IPS-NIHi7 (cell line): Measurements from ENCODE around the gene SLC15A2.
A peak's percentile ranks its signal among the peaks of the same experiment; 100 is the strongest.
"Not testable (repeated sequence)": the region's sequence is repeated elsewhere in the genome, so short reads cannot be mapped to it uniquely, and the experiment has no call there.

Experiments
- DNase-seq: peaks from one replicate; pipeline ENCODE4 v3.0.0; 2012; ENCODE audit warnings: mixed read lengths; ENCODE audit errors: extremely low spot score

The SLC15A2 gene

GRCh38 chr3:121926380-121926779 lies 32.2 kb downstream of the SLC15A2 start:
- no peak for DNase-seq

- DNase-seq = not testable (repeated sequence)
Measured at GRCh38 chr3:121938141-121938855, 44.1 kb downstream of the SLC15A2 start.

- no peak for DNase-seq
Measured at GRCh38 chr3:121941592-121941991, 47.4 kb downstream of the SLC15A2 start.

GRCh38 chr3:121942116-121942786 lies 48.0 kb downstream of the SLC15A2 start:
- DNase-seq = no peak

- no peak for DNase-seq
Measured at GRCh38 chr3:121943431-121943830, 49.2 kb downstream of the SLC15A2 start.

GRCh38 chr3:121948641-121949040 lies 54.4 kb downstream of the SLC15A2 start:
- DNase-seq = no peak

- no peak for DNase-seq
Measured at GRCh38 chr3:121951291-121951919, 57.2 kb downstream of the SLC15A2 start.

GRCh38 chr3:121956363-121956762 lies 62.2 kb downstream of the SLC15A2 start:
- DNase-seq = peak; percentile 24

GRCh38 chr3:121957674-121958415 lies 63.6 kb downstream of the SLC15A2 start:
- no peak for DNase-seq

- DNase-seq = no peak
Measured at GRCh38 chr3:121958801-121959200, 64.6 kb downstream of the SLC15A2 start.

- no peak for DNase-seq
Measured at GRCh38 chr3:121961283-121961682, 67.1 kb downstream of the SLC15A2 start.

GRCh38 chr3:121962443-121962842 lies 68.2 kb downstream of the SLC15A2 start:
- no peak for DNase-seq

- no peak for DNase-seq
Measured at GRCh38 chr3:121963608-121964007, 69.4 kb downstream of the SLC15A2 start.

- DNase-seq = no peak
Measured at GRCh38 chr3:121969631-121970030, 75.4 kb downstream of the SLC15A2 start.

- no peak for DNase-seq
Measured at GRCh38 chr3:121970047-121970446, 75.8 kb downstream of the SLC15A2 start.

- no peak for DNase-seq
Measured at GRCh38 chr3:121974601-121975111, 80.5 kb downstream of the SLC15A2 start.

- DNase-seq = no peak
Measured at GRCh38 chr3:121975702-121976302, 81.6 kb downstream of the SLC15A2 start.

- DNase-seq = no peak
Measured at GRCh38 chr3:121976727-121977126, 82.5 kb downstream of the SLC15A2 start.

- DNase-seq = no peak
Measured at GRCh38 chr3:121979246-121979645, 85.0 kb downstream of the SLC15A2 start.

GRCh38 chr3:121979734-121980449 lies 85.7 kb downstream of the SLC15A2 start:
- DNase-seq = no peak

- no peak for DNase-seq
Measured at GRCh38 chr3:121980450-121980796, 86.2 kb downstream of the SLC15A2 start.
